ENCODE data around the gene C20orf141.
"Not testable (repeated sequence)": the region's sequence is repeated elsewhere in the genome, so short reads cannot be mapped to it uniquely, and the experiment has no call there.

The C20orf141 gene

DNA sequence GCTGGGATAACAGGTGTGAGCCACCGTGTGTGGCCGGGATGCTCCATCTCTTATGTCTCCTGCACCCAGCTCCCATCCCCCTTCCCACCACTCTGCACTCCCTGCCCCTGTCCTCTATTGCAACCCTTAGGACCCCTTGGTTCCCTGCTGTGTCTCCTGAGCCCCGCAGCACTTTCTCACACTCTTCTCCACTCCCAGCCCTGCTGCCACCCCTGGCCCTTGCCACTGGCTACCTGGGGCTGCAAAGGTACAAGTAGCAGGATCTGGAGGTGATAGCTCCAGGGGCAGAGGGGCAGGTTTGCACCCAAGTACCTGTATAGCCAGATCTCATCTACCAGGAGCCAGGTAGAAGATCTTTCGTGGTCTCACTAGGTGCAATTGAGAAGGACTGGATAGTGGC lies 7.8 kb upstream of the C20orf141 start:
- TF ChIP-seq, protein P1, sequence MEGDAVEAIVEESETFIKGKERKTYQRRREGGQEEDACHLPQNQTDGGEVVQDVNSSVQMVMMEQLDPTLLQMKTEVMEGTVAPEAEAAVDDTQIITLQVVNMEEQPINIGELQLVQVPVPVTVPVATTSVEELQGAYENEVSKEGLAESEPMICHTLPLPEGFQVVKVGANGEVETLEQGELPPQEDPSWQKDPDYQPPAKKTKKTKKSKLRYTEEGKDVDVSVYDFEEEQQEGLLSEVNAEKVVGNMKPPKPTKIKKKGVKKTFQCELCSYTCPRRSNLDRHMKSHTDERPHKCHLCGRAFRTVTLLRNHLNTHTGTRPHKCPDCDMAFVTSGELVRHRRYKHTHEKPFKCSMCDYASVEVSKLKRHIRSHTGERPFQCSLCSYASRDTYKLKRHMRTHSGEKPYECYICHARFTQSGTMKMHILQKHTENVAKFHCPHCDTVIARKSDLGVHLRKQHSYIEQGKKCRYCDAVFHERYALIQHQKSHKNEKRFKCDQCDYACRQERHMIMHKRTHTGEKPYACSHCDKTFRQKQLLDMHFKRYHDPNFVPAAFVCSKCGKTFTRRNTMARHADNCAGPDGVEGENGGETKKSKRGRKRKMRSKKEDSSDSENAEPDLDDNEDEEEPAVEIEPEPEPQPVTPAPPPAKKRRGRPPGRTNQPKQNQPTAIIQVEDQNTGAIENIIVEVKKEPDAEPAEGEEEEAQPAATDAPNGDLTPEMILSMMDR (conservative IDR thresholded peaks at IDR 0.05): no peak
- no peak overlapping the region for H3K27ac ChIP-seq

- H3K27ac ChIP-seq: not testable (repeated sequence)
Observed at GRCh38 chr20:2807929-2808328, 6.9 kb upstream of the C20orf141 start.

GRCh38 chr20:2809690-2810089 lies 5.1 kb upstream of the C20orf141 start:
- H3K27ac ChIP-seq: no peak overlapping the region
- TF ChIP-seq, protein P1 (conservative IDR thresholded peaks at IDR 0.05): no peak

- H3K27ac ChIP-seq: no peak overlapping the region
- TF ChIP-seq, protein P1 (conservative IDR thresholded peaks at IDR 0.05): no peak
Observed at GRCh38 chr20:2812189-2812588, 2.6 kb upstream of the C20orf141 start.

DNA sequence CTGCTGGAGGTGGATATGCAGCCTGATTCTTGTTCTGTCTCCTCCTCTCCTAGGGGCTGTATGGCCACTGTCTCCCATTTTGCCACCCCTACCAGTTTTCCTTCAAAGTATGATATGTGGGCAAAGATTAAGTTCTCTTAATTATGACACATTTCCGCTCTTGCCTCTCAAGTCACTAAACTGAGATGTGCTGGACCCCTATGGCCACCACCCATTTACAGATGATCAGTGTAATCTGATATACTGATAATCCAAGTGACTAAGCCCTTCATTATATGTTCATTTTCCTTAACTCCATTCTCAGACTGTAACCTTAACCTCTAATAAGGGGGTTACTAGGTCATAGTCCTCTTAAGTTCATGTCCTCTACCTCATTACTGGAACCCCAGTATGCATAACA lies 711 bp upstream of the C20orf141 start:
- no peak overlapping the region for H3K27ac ChIP-seq
- TF ChIP-seq, protein P1 (conservative IDR thresholded peaks at IDR 0.05): no peak

DNA sequence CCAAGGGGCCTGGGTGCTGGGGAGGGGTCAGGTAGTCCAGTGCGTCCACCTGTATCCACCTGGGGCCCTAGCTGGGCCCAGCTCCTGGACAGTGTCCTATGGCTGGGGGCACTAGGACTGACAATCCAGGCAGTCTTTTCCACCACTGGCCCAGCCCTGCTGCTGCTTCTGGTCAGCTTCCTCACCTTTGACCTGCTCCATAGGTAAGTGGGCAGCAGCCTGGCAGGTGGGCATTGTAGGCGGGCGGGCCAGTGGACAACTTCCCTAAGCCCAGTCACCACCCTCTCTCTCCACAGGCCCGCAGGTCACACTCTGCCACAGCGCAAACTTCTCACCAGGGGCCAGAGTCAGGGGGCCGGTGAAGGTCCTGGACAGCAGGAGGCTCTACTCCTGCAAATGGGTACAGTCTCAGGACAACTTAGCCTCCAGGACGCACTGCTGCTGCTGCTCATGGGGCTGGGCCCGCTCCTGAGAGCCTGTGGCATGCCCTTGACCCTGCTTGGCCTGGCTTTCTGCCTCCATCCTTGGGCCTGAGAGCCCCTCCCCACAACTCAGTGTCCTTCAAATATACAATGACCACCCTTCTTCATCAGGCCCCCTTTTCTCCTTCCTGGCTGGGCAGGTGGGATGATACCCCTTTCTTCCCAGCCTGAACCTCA lies 584 bp downstream of the C20orf141 start:
- TF ChIP-seq, protein P1 (conservative IDR thresholded peaks at IDR 0.05): no peak
- H3K27ac ChIP-seq: no peak overlapping the region

- H3K27ac ChIP-seq: no peak within 1 kb of the TSS
- TF ChIP-seq, protein P1 (conservative IDR thresholded peaks at IDR 0.05): no peak
Observed at GRCh38 chr20:2816030-2816582, 1.3 kb downstream of the C20orf141 start, which contains the start of gene TMEM239. Gene TMEM239 (plus strand): TSS chr20:2816364. CDS start chr20:2816555, 191 bp downstream.

All from VCaP (cell line).